ENCODE results near the gene TRPM4. TPM values are rescaled to one million over a fixed set of nuclear protein-coding genes. Genes with fewer than 3 reads are reported as not detected.

Gene TRPM4
- total and polyA plus RNA-seq, 2 donors (not counting 3 experiments of a cell fraction or from before 2014, with no cell fraction given) = 17.6 to 38.9 TPM

DNA sequence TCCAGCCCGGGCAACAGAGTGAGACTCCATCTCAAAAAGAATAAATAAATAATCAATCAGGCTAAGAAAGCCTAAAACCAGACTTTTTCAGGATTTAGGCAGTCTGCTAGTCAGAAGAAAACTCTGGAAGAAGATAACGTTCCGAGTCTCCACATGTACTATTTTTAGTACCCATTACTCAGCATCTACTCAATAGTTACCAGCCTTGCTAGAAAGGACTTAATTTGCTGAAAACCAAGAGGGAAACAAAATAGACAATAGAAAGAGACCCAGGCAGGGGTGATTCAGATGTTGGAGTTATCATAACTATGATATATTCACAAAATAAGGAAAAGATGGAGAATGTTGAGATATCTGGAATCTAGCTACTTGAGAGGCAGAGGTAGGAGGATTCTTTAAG lies 47.0 kb upstream of the TRPM4 start:
- Histone ChIP-seq H3K36me3 (ENCODE audit: control insufficient read depth in 2 of 2, extremely low read depth in 1 of 2, insufficient read depth in 2 of 2, low read length in 2 of 2) (peaks cover 12 to 30% of the 10 kb centered on the region in 2 experiments), H3K4me3 (replicated peaks in 1 of 3; ENCODE audit: insufficient read depth in 1 of 3, low read depth in 1 of 3, low read length in 3 of 3) (no peak overlapping the region), H3K9me3 (replicated peaks; ENCODE audit: control insufficient read depth, insufficient read depth, low read length) (no peaks in the 10 kb centered on the region), H3K79me2 (ENCODE audit: control insufficient read depth, insufficient read depth, low read length) (no peaks in the 10 kb centered on the region), H2AFZ (ENCODE audit: low read depth, low read length) (no peak overlapping the region), H4K20me1 (replicated peaks; ENCODE audit: control insufficient read depth, extremely low read depth, insufficient read depth, low read length) (no peaks in the 10 kb centered on the region), H3K27ac (ENCODE audit: insufficient read depth, low read depth, low read length) (no peak overlapping the region), H3K27me3 (ENCODE audit: control insufficient read depth in 2 of 2, insufficient read depth in 2 of 2, low read length in 2 of 2) (no peaks in the 10 kb centered on the region), H3K4me1 (ENCODE audit: control insufficient read depth, extremely low read depth, insufficient read depth, low read length) (peaks cover 6% of the 10 kb centered on the region), H3K9me1 (replicated peaks; ENCODE audit: control insufficient read depth, extremely low read depth, insufficient read depth, low read length) (no peaks in the 10 kb centered on the region), H3K4me2 (ENCODE audit: insufficient read depth, low read length) (no peak overlapping the region), H3K9ac (replicated peaks; ENCODE audit: extremely low read depth, insufficient read depth, low read length) (no peak overlapping the region)
- CTCF ChIA-PET = interaction anchor here (1.2 to 2.0 kb wide), 3 partner anchors 13 to 88 kb away, joined by 3 to 11 read pairs (median 9); no protein-coding TSS in a partner anchor
- DNase-seq (ENCODE audit: low read depth, low spot score) (no peak), FAIRE-seq (no peak)
- dilution Hi-C loops (cut with MboI; ENCODE audit: extremely low pct_ligation_motif_present, low sequenced_read_pairs) = no loop called here
- intact Hi-C loops (cut with micrococcal nuclease) = no loop called here
- TF ChIP-seq GATA2 (IDR thresholded peaks at IDR 0.05; ENCODE audit: insufficient read depth, insufficient read length, low read depth, low read length) (no peak), MYC (IDR thresholded peaks at IDR 0.05; ENCODE audit: low read depth, low read length) (no peak), JUN (IDR thresholded peaks at IDR 0.05; ENCODE audit: borderline replicate concordance, insufficient read depth, insufficient read length, low read depth) (no peak), POLR2AphosphoS5 (IDR thresholded peaks at IDR 0.05; ENCODE audit: insufficient read depth, low read depth, low read length) (no peak), POLR2A (IDR thresholded peaks at IDR 0.05; ENCODE audit: low read depth, low read length) (no peak), FOS (IDR thresholded peaks at IDR 0.05; ENCODE audit: borderline replicate concordance, insufficient read depth, low read length) (no peak)
- TF ChIP-seq, protein P1, sequence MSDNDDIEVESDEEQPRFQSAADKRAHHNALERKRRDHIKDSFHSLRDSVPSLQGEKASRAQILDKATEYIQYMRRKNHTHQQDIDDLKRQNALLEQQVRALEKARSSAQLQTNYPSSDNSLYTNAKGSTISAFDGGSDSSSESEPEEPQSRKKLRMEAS (IDR thresholded peaks at IDR 0.05; ENCODE audit: insufficient read depth, insufficient read length) = no peak
- TF ChIP-seq, protein P2, sequence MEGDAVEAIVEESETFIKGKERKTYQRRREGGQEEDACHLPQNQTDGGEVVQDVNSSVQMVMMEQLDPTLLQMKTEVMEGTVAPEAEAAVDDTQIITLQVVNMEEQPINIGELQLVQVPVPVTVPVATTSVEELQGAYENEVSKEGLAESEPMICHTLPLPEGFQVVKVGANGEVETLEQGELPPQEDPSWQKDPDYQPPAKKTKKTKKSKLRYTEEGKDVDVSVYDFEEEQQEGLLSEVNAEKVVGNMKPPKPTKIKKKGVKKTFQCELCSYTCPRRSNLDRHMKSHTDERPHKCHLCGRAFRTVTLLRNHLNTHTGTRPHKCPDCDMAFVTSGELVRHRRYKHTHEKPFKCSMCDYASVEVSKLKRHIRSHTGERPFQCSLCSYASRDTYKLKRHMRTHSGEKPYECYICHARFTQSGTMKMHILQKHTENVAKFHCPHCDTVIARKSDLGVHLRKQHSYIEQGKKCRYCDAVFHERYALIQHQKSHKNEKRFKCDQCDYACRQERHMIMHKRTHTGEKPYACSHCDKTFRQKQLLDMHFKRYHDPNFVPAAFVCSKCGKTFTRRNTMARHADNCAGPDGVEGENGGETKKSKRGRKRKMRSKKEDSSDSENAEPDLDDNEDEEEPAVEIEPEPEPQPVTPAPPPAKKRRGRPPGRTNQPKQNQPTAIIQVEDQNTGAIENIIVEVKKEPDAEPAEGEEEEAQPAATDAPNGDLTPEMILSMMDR (IDR thresholded peaks at IDR 0.05; ENCODE audit: extremely low read depth in 1 of 2, insufficient read depth in 1 of 2, low read depth in 1 of 2, low read length in 2 of 2) = no peak
- no TSS peak for BruUV-seq (replicated peaks)
- POLR2A ChIA-PET = no interaction called here

Measured in endothelial cell of umbilical vein (primary cell).